WTC11 (cell line): ENCODE measurements around the gene LRP1. TPM values are rescaled to one million over a fixed set of nuclear protein-coding genes. Genes with fewer than 3 reads are reported as not detected.

Source experiments
- ATAC-seq: fragments of 200-7000 bp; cut with Tn5 transposase; 2 replicates; pipeline ENCODE4 v1.10.0; 2021; ENCODE audit warnings: mild to moderate bottlenecking, moderate library complexity
- CTCF ChIA-PET: fragments of 300-600 bp; sonication (Branson Sonifier 250); formaldehyde crosslinking; loops from one replicate; lab custom pipeline; 2021; ENCODE audit warnings: antibody characterized with exemption; lab: Charles Lee
- POLR2A ChIA-PET: fragments of 350-600 bp; sonication (Branson Sonifier 250); formaldehyde crosslinking; loops from one replicate; lab custom pipeline; 2021; ENCODE audit warnings: antibody characterized with exemption; lab: Charles Lee
- DNase-seq: peaks from one replicate; pipeline ENCODE4 v3.0.0; 2021; ENCODE audit warnings: low spot score
- H3K27ac Mint-ChIP-seq: 2 replicates; pipeline ENCODE4 v1.8.0; 2021; ENCODE audit warnings: mixed read lengths
- H3K27me3 Mint-ChIP-seq: 2 replicates; pipeline ENCODE4 v1.8.0; 2021; ENCODE audit warnings: low read depth, mild to moderate bottlenecking, moderate library complexity, mixed read lengths
- H3K36me3 Mint-ChIP-seq: 2 replicates; pipeline ENCODE4 v1.8.0; 2021; ENCODE audit warnings: mixed read lengths
- H3K4me1 Mint-ChIP-seq: 2 replicates; pipeline ENCODE4 v1.8.0; 2022; ENCODE audit warnings: mixed read lengths
- H3K4me3 Mint-ChIP-seq: 2 replicates; pipeline ENCODE4 v1.8.0; 2021; ENCODE audit warnings: mild to moderate bottlenecking, moderate library complexity, mixed read lengths
- H3K9me3 Mint-ChIP-seq: 2 replicates; pipeline ENCODE4 v1.8.0; 2021; ENCODE audit warnings: mixed read lengths
- ATF1 ChIP-seq: sonication (generic); formaldehyde crosslinking; IDR thresholded peaks from 2 replicates; pipeline ENCODE4 v1.8.1; 2023; ENCODE audit warnings: mild to moderate bottlenecking, moderate library complexity, missing genetic modification reagents
- CBFB ChIP-seq: sonication (generic); formaldehyde crosslinking; IDR thresholded peaks from 2 replicates; pipeline ENCODE4 v1.8.1; 2022; ENCODE audit warnings: mild to moderate bottlenecking, low read depth, missing genetic modification reagents
- FOXJ3 ChIP-seq: sonication (generic); formaldehyde crosslinking; IDR thresholded peaks from 2 replicates; pipeline ENCODE4 v1.9.0; 2021; ENCODE audit warnings: missing genetic modification reagents, mild to moderate bottlenecking, borderline replicate concordance
- FOXK1 ChIP-seq: sonication (generic); formaldehyde crosslinking; IDR thresholded peaks from 2 replicates; pipeline ENCODE4 v1.8.0; 2022; ENCODE audit warnings: mild to moderate bottlenecking, moderate library complexity, missing genetic modification reagents
- IRF2 ChIP-seq: sonication (generic); formaldehyde crosslinking; IDR thresholded peaks from 2 replicates; pipeline ENCODE4 v1.8.0; 2022; ENCODE audit warnings: low read depth, missing genetic modification reagents, borderline replicate concordance
- JAZF1 ChIP-seq: fragments of 250-450 bp; sonication (Bioruptor Pico); IDR thresholded peaks from 2 replicates; pipeline ENCODE4 v1.9.0; 2021; ENCODE audit warnings: moderate library complexity, mild to moderate bottlenecking, inconsistent platforms
- JUN ChIP-seq: sonication (generic); formaldehyde crosslinking; IDR thresholded peaks from 2 replicates; pipeline ENCODE4 v1.8.0; 2023; ENCODE audit warnings: mild to moderate bottlenecking, missing genetic modification reagents
- KAT7 ChIP-seq: sonication (generic); formaldehyde crosslinking; IDR thresholded peaks from 2 replicates; pipeline ENCODE4 v1.8.1; 2023; ENCODE audit warnings: missing genetic modification reagents, mild to moderate bottlenecking, borderline replicate concordance
- MLX ChIP-seq: sonication (generic); formaldehyde crosslinking; IDR thresholded peaks from 2 replicates; pipeline ENCODE4 v1.8.1; 2023; ENCODE audit warnings: mild to moderate bottlenecking, missing genetic modification reagents, moderate library complexity
- MYBL2 ChIP-seq: sonication (generic); formaldehyde crosslinking; IDR thresholded peaks from 2 replicates; pipeline ENCODE4 v1.8.1; 2023; ENCODE audit warnings: mild to moderate bottlenecking, moderate library complexity, missing genetic modification reagents
- NR1H2 ChIP-seq: sonication (generic); formaldehyde crosslinking; IDR thresholded peaks from 2 replicates; pipeline ENCODE4 v1.9.0; 2021; ENCODE audit warnings: mild to moderate bottlenecking, moderate library complexity, missing genetic modification reagents
- NR2C2 ChIP-seq: sonication (generic); formaldehyde crosslinking; IDR thresholded peaks from 2 replicates; pipeline ENCODE4 v1.8.0; 2022; ENCODE audit warnings: mild to moderate bottlenecking, missing genetic modification reagents
- OVOL2 ChIP-seq: fragments of 250-450 bp; sonication (Bioruptor Pico); IDR thresholded peaks from 2 replicates; pipeline ENCODE4 v1.9.0; 2021; ENCODE audit warnings: mild to moderate bottlenecking, borderline replicate concordance
- SMAD4 ChIP-seq: sonication (generic); formaldehyde crosslinking; IDR thresholded peaks from 2 replicates; pipeline ENCODE4 v1.8.0; 2022; ENCODE audit warnings: mild to moderate bottlenecking, missing genetic modification reagents
- TCF7 ChIP-seq: sonication (generic); formaldehyde crosslinking; IDR thresholded peaks from 2 replicates; pipeline ENCODE4 v1.8.0; 2022; ENCODE audit warnings: mild to moderate bottlenecking, low read depth, missing genetic modification reagents, moderate library complexity
- ZNF425 ChIP-seq: fragments of 250-450 bp; sonication (Bioruptor Pico); conservative IDR thresholded peaks from 2 replicates; pipeline ENCODE4 v1.9.0; 2021; ENCODE audit warnings: mild to moderate bottlenecking
- total RNA-seq: library from RNA; stranded (reverse); gene quantifications from 3 replicates; pipeline ENCODE4 v1.2.3, GENCODE V29; 2021
- TF ChIP-seq, protein P1 (sequence below): sonication (generic); formaldehyde crosslinking; IDR thresholded peaks from 2 replicates; pipeline ENCODE4 v1.8.1; 2022; ENCODE audit warnings: mild to moderate bottlenecking, moderate library complexity, missing genetic modification reagents
- TF ChIP-seq, protein P2 (sequence below): sonication (generic); formaldehyde crosslinking; IDR thresholded peaks from 2 replicates; pipeline ENCODE4 v1.8.0; 2022; ENCODE audit warnings: mild to moderate bottlenecking, missing genetic modification reagents
- TF ChIP-seq, protein P3 (sequence below): sonication (generic); formaldehyde crosslinking; IDR thresholded peaks from 2 replicates; pipeline ENCODE4 v1.8.1; 2023; ENCODE audit warnings: mild to moderate bottlenecking, missing genetic modification reagents, borderline replicate concordance

The LRP1 gene
- total RNA-seq, 1 experiment from 2014 or later, result 120 TPM

- TF ChIP-seq ATF1 (CRISPR knock-in tag) (no peak), NR2C2 (peak; percentile 14; the same call in 1 of the 2 replicates)
- TF ChIP-seq, all 79 proteins: peak for 2
Observed at GRCh38 chr12:57230381-57231155, 102.3 kb downstream of the LRP1 start (continued).

GRCh38 chr12:57231276-57232021, 103.2 kb downstream of the LRP1 start:
- H3K4me1 Mint-ChIP-seq, result peaks cover 48% of the 10 kb centered on the region
- no peaks in the 10 kb centered on the region for H3K9me3 Mint-ChIP-seq
- CTCF ChIA-PET, result interaction anchor here (1.3 to 10.4 kb wide), 5 partner anchors 13 to 228 kb away, joined by 7 to 660 read pairs (median 13); partner anchors contain the start of genes GLI1, INHBE, NXPH4 and STAC3
- POLR2A ChIA-PET, result interaction anchor here (1.1 to 2.6 kb wide), 4 partner anchors 7 to 12 kb away, joined by 3 to 41 read pairs (median 21); no protein-coding TSS in a partner anchor
- peaks cover 49% of the 10 kb centered on the region for H3K27me3 Mint-ChIP-seq
- DNase-seq (no peak), ATAC-seq (no peak)
- no peak overlapping the region; the same call in 1 of the 2 replicates for H3K27ac Mint-ChIP-seq
- H3K36me3 Mint-ChIP-seq, result peaks cover 35% of the 10 kb centered on the region
- H3K4me3 Mint-ChIP-seq, result peak overlapping the region; percentile 98
- TF ChIP-seq KAT7 (CRISPR knock-in tag), result no peak
- TF ChIP-seq JAZF1 (CRISPR knock-in tag), result no peak
- TF ChIP-seq CBFB (CRISPR knock-in tag), result no peak
- TF ChIP-seq, protein P1, sequence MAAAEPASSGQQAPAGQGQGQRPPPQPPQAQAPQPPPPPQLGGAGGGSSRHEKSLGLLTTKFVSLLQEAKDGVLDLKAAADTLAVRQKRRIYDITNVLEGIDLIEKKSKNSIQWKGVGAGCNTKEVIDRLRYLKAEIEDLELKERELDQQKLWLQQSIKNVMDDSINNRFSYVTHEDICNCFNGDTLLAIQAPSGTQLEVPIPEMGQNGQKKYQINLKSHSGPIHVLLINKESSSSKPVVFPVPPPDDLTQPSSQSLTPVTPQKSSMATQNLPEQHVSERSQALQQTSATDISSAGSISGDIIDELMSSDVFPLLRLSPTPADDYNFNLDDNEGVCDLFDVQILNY (CRISPR knock-in tag), result no peak
- TF ChIP-seq OVOL2 (CRISPR knock-in tag), result no peak
- TF ChIP-seq MYBL2 (CRISPR knock-in tag), result no peak
- TF ChIP-seq MLX, result no peak
- TF ChIP-seq FOXJ3 (CRISPR knock-in tag), result no peak
- TF ChIP-seq TCF7, result no peak
- TF ChIP-seq SMAD4 (CRISPR knock-in tag), result no peak
- TF ChIP-seq, protein P2, sequence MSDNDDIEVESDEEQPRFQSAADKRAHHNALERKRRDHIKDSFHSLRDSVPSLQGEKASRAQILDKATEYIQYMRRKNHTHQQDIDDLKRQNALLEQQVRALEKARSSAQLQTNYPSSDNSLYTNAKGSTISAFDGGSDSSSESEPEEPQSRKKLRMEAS (CRISPR knock-in tag), result no peak
- no peak for TF ChIP-seq NR1H2 (CRISPR knock-in tag)

DNA sequence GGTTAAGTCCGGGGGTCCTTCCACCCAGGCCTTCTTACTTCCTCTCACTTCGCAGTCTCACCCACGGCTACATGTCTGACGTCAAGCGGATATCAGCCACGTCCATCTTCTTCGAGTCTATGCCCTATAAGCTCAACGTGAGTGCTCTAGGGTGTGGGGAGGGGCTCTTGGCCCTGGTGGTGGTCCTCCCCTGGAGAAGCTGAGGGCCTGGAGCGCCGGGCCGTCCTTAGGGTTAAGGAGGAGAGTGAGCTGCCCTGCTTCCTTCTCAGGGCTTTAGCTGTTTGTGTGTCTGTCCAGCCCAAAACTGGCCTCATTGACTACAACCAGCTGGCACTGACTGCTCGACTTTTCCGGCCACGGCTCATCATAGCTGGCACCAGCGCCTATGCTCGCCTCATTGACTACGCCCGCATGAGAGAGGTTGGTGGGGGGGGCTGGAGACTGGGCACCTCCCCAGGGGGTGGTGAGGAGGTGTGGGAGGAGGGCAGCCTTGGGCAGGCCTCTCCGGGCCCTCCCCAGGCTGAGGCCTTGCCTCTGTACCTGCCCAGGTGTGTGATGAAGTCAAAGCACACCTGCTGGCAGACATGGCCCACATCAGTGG, 104.0 kb downstream of the LRP1 start:
- peaks cover 51% of the 10 kb centered on the region for H3K4me1 Mint-ChIP-seq
- H3K27ac Mint-ChIP-seq, result no peak overlapping the region
- ChIA-PET CTCF (interaction anchor here (1.3 kb wide), 1 partner anchor 19 kb away, joined by 7 read pairs; no protein-coding TSS in a partner anchor), POLR2A (interaction anchor here (1.6 kb wide), 1 partner anchor 9 kb away, joined by 4 read pairs; no protein-coding TSS in a partner anchor)
- no peak overlapping the region for H3K4me3 Mint-ChIP-seq
- H3K9me3 Mint-ChIP-seq, result no peaks in the 10 kb centered on the region
- peaks cover 35% of the 10 kb centered on the region for H3K36me3 Mint-ChIP-seq
- DNase-seq, result no peak
- no peak for ATAC-seq
- TF ChIP-seq FOXK1 (CRISPR knock-in tag) (no peak), JUN (CRISPR knock-in tag) (no peak), ZNF425 (CRISPR knock-in tag) (no peak), IRF2 (CRISPR knock-in tag) (no peak)
- TF ChIP-seq, protein P2 (CRISPR knock-in tag), result no peak
- TF ChIP-seq, protein P3, sequence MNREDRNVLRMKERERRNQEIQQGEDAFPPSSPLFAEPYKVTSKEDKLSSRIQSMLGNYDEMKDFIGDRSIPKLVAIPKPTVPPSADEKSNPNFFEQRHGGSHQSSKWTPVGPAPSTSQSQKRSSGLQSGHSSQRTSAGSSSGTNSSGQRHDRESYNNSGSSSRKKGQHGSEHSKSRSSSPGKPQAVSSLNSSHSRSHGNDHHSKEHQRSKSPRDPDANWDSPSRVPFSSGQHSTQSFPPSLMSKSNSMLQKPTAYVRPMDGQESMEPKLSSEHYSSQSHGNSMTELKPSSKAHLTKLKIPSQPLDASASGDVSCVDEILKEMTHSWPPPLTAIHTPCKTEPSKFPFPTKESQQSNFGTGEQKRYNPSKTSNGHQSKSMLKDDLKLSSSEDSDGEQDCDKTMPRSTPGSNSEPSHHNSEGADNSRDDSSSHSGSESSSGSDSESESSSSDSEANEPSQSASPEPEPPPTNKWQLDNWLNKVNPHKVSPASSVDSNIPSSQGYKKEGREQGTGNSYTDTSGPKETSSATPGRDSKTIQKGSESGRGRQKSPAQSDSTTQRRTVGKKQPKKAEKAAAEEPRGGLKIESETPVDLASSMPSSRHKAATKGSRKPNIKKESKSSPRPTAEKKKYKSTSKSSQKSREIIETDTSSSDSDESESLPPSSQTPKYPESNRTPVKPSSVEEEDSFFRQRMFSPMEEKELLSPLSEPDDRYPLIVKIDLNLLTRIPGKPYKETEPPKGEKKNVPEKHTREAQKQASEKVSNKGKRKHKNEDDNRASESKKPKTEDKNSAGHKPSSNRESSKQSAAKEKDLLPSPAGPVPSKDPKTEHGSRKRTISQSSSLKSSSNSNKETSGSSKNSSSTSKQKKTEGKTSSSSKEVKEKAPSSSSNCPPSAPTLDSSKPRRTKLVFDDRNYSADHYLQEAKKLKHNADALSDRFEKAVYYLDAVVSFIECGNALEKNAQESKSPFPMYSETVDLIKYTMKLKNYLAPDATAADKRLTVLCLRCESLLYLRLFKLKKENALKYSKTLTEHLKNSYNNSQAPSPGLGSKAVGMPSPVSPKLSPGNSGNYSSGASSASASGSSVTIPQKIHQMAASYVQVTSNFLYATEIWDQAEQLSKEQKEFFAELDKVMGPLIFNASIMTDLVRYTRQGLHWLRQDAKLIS (CRISPR knock-in tag), result no peak
- peaks cover 51% of the 10 kb centered on the region for H3K27me3 Mint-ChIP-seq
